Measurements from ENCODE around the gene KLHL7. TPM values are rescaled to one million over a fixed set of nuclear protein-coding genes. Genes with fewer than 3 reads are reported as not detected.

KLHL7 gene
- total RNA-seq, 2 experiments from 2014 or later: 18.1 to 20.8 TPM

DNA sequence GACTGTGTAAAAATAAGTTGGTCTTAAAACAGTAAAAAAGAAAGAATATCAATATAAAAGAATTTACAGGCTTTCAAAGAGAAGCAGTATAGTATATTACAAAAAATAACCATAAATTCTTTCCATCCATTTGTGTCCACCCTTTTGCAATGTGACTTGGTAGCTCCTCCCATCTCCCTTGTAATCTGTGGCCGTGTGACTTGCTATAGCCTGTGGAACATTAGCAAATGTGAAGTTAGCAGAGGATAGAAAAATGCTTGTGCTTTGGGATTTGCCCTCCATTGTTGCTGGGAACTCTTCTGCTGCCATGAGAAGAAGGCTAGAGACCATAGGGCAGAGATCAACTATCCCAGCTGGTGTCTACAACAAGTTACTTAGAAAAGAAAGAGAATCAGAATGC, 30.2 kb downstream of the KLHL7 start:
- no peak overlapping the region for H3K4me3 Mint-ChIP-seq
- H3K9me3 Mint-ChIP-seq (ENCODE audit: low read depth): no peaks in the 10 kb centered on the region
- DNase-seq: no peak
- CTCF ChIA-PET: interaction anchor here (0.6 to 2.3 kb wide), 4 partner anchors 8 to 49 kb away, joined by 3 to 9 read pairs (median 3); partner anchors contain the start of gene KLHL7
- no peaks in the 10 kb centered on the region for H3K4me1 Mint-ChIP-seq
- intact Hi-C loops (cut with DNase I, micrococcal nuclease): no loop called here
- peaks cover 3% of the 10 kb centered on the region for H3K36me3 Mint-ChIP-seq (ENCODE audit: low read depth)
- no peaks in the 10 kb centered on the region for H3K27me3 Mint-ChIP-seq
- no peak overlapping the region for H3K27ac Mint-ChIP-seq
- POLR2A ChIA-PET: no interaction called here
- ATAC-seq: no peak

- DNase-seq (no peak), ATAC-seq (no peak)
- no peak overlapping the region for H3K4me3 Mint-ChIP-seq
- H3K27ac Mint-ChIP-seq: no peak overlapping the region
- no peaks in the 10 kb centered on the region for H3K27me3 Mint-ChIP-seq
- ChIA-PET CTCF (interaction anchor here (0.6 to 2.3 kb wide), 4 partner anchors 9 to 50 kb away, joined by 3 to 9 read pairs (median 3); partner anchors contain the start of gene KLHL7), POLR2A (no interaction called here)
- H3K9me3 Mint-ChIP-seq (ENCODE audit: low read depth): no peaks in the 10 kb centered on the region
- H3K36me3 Mint-ChIP-seq (ENCODE audit: low read depth): peaks cover 6% of the 10 kb centered on the region
- H3K4me1 Mint-ChIP-seq: no peaks in the 10 kb centered on the region
- intact Hi-C loops (cut with DNase I, micrococcal nuclease): no loop called here
These were observed 30.6 kb downstream of the KLHL7 start for GRCh38 chr7:23136216-23136615.

DNA sequence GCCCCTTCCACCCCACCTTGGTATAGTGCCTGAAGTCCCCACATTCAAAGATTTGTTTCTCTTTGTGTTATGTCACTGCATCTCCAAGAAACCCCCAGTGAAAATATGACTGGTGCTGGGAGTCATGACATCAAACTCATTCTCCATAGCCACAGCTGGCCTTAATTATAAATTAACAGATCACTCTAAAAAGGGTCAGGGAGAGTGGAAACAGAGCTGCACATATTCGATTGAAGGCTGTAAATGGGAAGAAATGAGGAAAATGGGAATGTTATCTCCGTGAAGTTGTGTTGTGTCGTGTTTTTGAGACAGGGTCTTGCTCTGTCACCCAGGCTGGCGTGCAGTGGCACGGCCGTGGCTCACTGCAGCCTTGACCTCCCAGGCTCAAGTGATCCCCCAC, 52.1 kb downstream of the KLHL7 start:
- no peaks in the 10 kb centered on the region for H3K9me3 Mint-ChIP-seq (ENCODE audit: low read depth)
- H3K27ac Mint-ChIP-seq: no peak overlapping the region
- H3K4me3 Mint-ChIP-seq: no peak overlapping the region
- CTCF ChIA-PET: no interaction called here
- DNase-seq (no peak), ATAC-seq (no peak)
- peaks cover 2% of the 10 kb centered on the region for H3K36me3 Mint-ChIP-seq (ENCODE audit: low read depth)
- intact Hi-C loops (cut with DNase I, micrococcal nuclease): no loop called here
- H3K4me1 Mint-ChIP-seq: no peaks in the 10 kb centered on the region
- no peaks in the 10 kb centered on the region for H3K27me3 Mint-ChIP-seq
- POLR2A ChIA-PET: no interaction called here

DNA sequence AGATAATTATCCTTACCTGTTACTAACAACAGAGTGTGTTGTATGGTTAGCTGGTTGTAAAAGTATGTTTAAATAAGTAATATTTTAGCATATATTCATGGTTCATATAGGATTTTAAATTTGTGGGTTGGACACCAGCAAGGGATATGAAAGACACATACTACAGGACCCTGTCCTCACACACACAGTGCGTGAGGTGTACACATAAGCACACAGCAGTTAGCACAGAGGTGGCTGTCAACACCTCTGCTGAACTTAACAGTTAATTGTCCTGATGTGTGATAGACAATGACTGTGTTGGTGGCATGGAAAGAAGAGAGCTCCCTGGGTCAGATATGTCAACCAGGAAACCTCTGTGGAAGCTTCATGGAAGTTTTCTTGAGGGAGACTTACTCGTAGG, 53.0 kb downstream of the KLHL7 start:
- Mint-ChIP-seq H3K4me3 (no peak overlapping the region), H3K27me3 (no peaks in the 10 kb centered on the region), H3K4me1 (no peaks in the 10 kb centered on the region), H3K27ac (no peak overlapping the region), H3K9me3 (ENCODE audit: low read depth) (no peaks in the 10 kb centered on the region), H3K36me3 (ENCODE audit: low read depth) (peaks cover 2% of the 10 kb centered on the region)
- intact Hi-C loops (cut with DNase I, micrococcal nuclease): no loop called here
- CTCF ChIA-PET: no interaction called here
- DNase-seq (no peak), ATAC-seq (no peak)
- POLR2A ChIA-PET: no interaction called here

DNA sequence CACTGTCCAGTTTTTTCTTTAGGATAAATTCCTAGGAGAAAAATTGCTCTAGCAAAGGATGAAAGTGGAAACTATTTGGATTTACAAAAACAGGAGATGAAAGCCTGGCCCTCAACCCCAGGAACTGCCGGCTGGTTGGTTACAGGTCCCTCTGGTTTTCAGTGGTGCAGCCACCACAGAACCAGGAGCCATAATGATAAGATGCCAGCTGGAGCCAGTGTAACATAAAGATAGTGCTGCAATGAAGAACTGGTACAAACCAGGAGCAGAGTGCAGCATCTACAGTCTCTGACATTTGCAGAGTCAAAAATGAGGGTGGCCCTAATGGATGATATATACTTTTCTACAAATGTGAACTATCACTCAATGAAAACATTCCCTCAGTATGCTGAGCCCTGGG, 55.9 kb downstream of the KLHL7 start:
- Mint-ChIP-seq H3K36me3 (ENCODE audit: low read depth) (peaks cover 2% of the 10 kb centered on the region), H3K9me3 (ENCODE audit: low read depth) (no peaks in the 10 kb centered on the region), H3K27ac (no peak overlapping the region), H3K27me3 (no peaks in the 10 kb centered on the region), H3K4me3 (no peak overlapping the region), H3K4me1 (no peaks in the 10 kb centered on the region)
- POLR2A ChIA-PET: no interaction called here
- intact Hi-C loops (cut with DNase I, micrococcal nuclease): no loop called here
- ATAC-seq (no peak), DNase-seq (no peak)
- CTCF ChIA-PET: no interaction called here

DNA sequence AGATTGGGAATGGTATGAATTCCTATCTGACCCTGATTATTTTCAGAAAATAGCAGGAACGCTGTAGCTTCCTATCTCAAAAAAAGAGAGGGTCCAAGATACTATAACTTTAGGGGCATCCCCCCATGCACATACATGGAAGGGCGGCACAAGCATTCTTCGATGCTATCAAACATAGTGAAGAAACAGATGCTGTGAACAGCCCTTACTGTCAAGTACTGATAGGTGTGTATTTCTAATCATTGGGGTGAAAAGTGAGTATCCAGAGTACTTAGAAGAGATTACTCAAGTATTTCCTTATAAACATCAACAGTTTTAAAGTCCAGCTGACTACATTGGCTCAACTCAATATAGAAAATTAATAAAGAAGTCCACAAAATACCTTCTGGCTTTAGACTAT, 59.3 kb downstream of the KLHL7 start:
- intact Hi-C loops (cut with DNase I, micrococcal nuclease): no loop called here
- no peak for ATAC-seq
- DNase-seq: no peak
- ChIA-PET POLR2A (no interaction called here), CTCF (interaction anchor here (0.6 to 0.7 kb wide), 3 partner anchors 28 to 1229 kb away, joined by 3 to 4 read pairs (median 3); no protein-coding TSS in a partner anchor)
- Mint-ChIP-seq H3K27ac (no peak overlapping the region), H3K4me1 (no peaks in the 10 kb centered on the region), H3K36me3 (ENCODE audit: low read depth) (peaks cover 3% of the 10 kb centered on the region), H3K9me3 (ENCODE audit: low read depth) (no peaks in the 10 kb centered on the region), H3K27me3 (no peaks in the 10 kb centered on the region), H3K4me3 (no peak overlapping the region)

- POLR2A ChIA-PET: interaction anchor here (0.6 kb wide), 1 partner anchor 16 kb away, joined by 3 read pairs; no protein-coding TSS in a partner anchor
- DNase-seq (no peak), ATAC-seq (no peak)
- Mint-ChIP-seq H3K9me3 (ENCODE audit: low read depth) (no peaks in the 10 kb centered on the region), H3K27ac (no peak overlapping the region), H3K4me1 (no peaks in the 10 kb centered on the region), H3K4me3 (no peak overlapping the region), H3K36me3 (ENCODE audit: low read depth) (peaks cover 3% of the 10 kb centered on the region), H3K27me3 (no peaks in the 10 kb centered on the region)
- intact Hi-C loops (cut with DNase I, micrococcal nuclease): no loop called here
- CTCF ChIA-PET: interaction anchor here (0.7 to 1.5 kb wide), 4 partner anchors 12 to 110 kb away, joined by 3 to 6 read pairs (median 4); no protein-coding TSS in a partner anchor
These were observed 59.7 kb downstream of the KLHL7 start for GRCh38 chr7:23165316-23165715.

DNA sequence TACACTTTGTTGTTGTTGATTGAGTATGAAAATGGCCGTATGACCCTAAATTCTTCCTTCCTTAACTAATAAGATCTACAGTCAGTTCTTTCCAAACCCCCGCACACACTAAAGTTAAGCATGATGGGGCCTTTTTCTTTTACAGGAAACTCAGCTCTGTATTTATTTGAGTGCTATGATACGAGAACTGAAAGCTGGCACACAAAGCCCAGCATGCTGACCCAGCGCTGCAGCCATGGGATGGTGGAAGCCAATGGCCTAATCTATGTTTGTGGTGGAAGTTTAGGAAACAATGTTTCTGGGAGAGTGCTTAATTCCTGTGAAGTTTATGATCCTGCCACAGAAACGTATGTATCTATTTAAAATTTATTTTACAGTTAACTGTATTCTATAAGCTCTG, 62.1 kb downstream of the KLHL7 start:
- Mint-ChIP-seq H3K27ac (no peak overlapping the region), H3K9me3 (ENCODE audit: low read depth) (no peaks in the 10 kb centered on the region), H3K36me3 (ENCODE audit: low read depth) (peaks cover 3% of the 10 kb centered on the region), H3K4me3 (no peak overlapping the region), H3K4me1 (no peaks in the 10 kb centered on the region), H3K27me3 (no peaks in the 10 kb centered on the region)
- no peak for ATAC-seq
- POLR2A ChIA-PET: no interaction called here
- DNase-seq: no peak
- intact Hi-C loops (cut with DNase I, micrococcal nuclease): no loop called here
- CTCF ChIA-PET: interaction anchor here (1.1 kb wide), 1 partner anchor 82 kb away, joined by 4 read pairs; no protein-coding TSS in a partner anchor

DNA sequence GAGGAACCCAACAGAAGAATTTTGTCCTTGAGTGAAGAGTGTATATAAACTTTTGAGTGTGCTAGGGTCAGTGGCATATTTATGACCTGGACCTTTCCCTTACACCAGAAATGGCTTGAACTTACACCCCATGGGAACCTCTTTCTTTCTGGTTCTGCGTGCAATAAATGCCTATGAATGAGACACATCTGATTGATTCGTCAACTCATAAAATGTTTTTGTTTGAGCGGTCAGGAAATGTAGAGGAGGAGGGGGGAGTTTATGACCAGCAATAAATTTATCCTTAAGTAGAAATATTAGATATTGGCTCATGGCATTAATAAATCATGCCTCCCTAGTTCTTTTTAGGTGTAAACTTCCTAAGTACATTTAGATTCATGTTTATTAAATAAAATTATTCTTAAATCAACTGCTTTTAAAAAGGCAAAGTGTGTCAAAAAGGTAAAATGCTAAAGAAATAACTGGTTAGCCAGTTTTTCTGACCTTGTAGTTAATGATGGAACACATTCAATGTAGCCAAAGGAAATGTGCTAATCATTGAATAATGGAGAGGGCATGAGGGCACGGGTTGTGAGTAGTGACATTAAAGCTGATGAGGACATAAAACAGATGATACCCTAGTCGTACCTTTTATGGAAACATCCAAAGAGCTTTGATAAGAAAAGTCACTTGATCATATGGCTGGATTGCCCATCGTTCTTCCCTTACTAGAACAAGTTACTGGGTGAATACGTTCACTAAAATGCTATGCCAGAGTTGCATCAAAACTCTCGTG, 62.7 kb downstream of the KLHL7 start:
- DNase-seq (no peak), ATAC-seq (no peak)
- H3K4me3 Mint-ChIP-seq: no peak overlapping the region
- H3K4me1 Mint-ChIP-seq: no peaks in the 10 kb centered on the region
- intact Hi-C loops (cut with DNase I, micrococcal nuclease): no loop called here
- POLR2A ChIA-PET: no interaction called here
- H3K27me3 Mint-ChIP-seq: no peaks in the 10 kb centered on the region
- no peaks in the 10 kb centered on the region for H3K9me3 Mint-ChIP-seq (ENCODE audit: low read depth)
- peaks cover 3% of the 10 kb centered on the region for H3K36me3 Mint-ChIP-seq (ENCODE audit: low read depth)
- H3K27ac Mint-ChIP-seq: no peak overlapping the region
- CTCF ChIA-PET: interaction anchor here (1.1 to 1.4 kb wide), 3 partner anchors 16 to 82 kb away, joined by 4 read pairs; no protein-coding TSS in a partner anchor

DNA sequence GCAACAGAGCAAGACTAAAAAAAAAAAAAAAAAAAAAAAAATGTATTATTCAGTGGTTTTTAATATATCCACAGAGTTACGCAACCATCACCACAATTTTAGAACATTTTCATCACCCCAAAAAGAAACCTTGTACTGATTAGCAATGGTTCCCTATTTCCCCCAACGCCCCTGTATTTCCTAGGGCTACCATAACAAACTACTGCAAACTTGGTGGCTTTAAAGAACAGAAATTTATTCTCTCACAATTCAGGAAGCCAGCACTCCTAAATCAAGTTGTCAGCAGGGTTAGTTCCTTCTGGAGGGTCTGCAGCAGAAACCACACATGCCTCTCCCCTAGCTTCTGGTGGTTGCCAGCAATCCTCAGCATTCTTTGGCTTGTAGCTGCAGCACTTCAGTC, 70.4 kb downstream of the KLHL7 start:
- POLR2A ChIA-PET: no interaction called here
- DNase-seq (no peak), ATAC-seq (no peak)
- Mint-ChIP-seq H3K4me3 (no peak overlapping the region), H3K4me1 (peaks cover 5% of the 10 kb centered on the region), H3K9me3 (ENCODE audit: low read depth) (no peaks in the 10 kb centered on the region), H3K27ac (no peak overlapping the region), H3K27me3 (no peaks in the 10 kb centered on the region), H3K36me3 (ENCODE audit: low read depth) (peaks cover 2% of the 10 kb centered on the region)
- CTCF ChIA-PET: no interaction called here
- intact Hi-C loops (cut with DNase I, micrococcal nuclease): no loop called here

DNA sequence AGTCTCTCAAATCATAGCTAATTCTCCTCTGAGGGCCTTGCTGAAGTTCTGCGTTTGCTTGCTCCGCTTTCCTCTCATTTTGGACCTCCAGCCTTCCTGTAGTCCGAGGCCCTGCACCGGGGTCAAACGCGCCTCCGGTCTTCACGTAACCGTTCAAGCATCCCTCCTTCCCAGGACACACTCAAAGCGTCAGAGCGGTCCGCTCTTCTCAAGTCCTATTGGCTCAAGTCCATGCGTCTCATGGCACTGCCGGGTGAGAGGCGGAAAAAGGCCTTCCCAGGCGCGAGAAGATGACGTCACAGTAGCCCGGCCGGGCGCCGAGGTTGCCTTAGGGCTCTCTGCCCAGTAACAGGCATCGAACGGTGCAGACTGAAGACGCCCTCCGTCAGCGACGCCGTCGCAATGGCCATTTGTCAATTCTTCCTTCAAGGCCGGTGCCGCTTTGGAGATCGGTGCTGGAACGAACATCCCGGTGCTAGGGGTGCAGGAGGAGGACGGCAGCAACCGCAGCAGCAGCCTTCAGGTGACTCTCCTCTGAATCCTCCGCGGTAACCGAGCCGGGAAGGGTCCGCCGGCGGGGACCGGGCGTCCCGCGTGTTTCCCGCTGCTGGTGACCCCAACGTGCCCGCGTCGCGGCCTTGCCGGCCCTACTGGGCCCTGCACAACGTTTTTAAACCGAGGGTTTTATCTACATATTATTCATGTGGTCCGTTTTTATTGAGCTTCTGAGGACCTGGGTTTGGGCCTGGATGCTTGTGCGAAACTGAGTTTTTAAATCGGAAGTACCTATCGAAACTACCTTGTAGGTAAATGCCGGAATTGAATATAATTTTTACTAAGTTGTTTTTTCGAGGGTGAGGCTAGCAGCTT, 76.3 kb downstream of the KLHL7 start, which contains the start of gene NUP42:
TSS of gene NUP42 (plus strand) at position 365 of the 870 bp plus-strand sequence. CDS start at position 403, 38 bp downstream.
- no peaks in the 10 kb centered on the region for H3K9me3 Mint-ChIP-seq (ENCODE audit: low read depth)
- peaks cover 18% of the 10 kb centered on the region for H3K36me3 Mint-ChIP-seq (ENCODE audit: low read depth)
- peak within 1 kb of the TSS; percentile 97 for H3K27ac Mint-ChIP-seq
- H3K27me3 Mint-ChIP-seq: no peaks in the 10 kb centered on the region
- CTCF ChIA-PET: interaction anchor here (1.2 to 1.6 kb wide), 2 partner anchors 10 to 18 kb away, joined by 4 to 5 read pairs; no protein-coding TSS in a partner anchor
- peaks cover 30% of the 10 kb centered on the region for H3K4me1 Mint-ChIP-seq
- intact Hi-C loops (cut with DNase I, micrococcal nuclease): loop anchor here (1.0 to 10.0 kb wide), 14 partner anchors 77 to 1943 kb away; partner anchors contain the start of genes HYCC1 (in 2 of the 2), KLHL7 (in 2 of the 2), TOMM7 (in 2 of the 2) and TRA2A (in 2 of the 2)
- DNase-seq (peak; percentile 98), ATAC-seq (peak; percentile 98)
- peak within 1 kb of the TSS; percentile 88 for H3K4me3 Mint-ChIP-seq
- POLR2A ChIA-PET: interaction anchor here (1.0 to 1.2 kb wide), 2 partner anchors 11 to 76 kb away, joined by 3 to 5 read pairs; no protein-coding TSS in a partner anchor
